ENCODE measurements around the gene MTA2. TPM values are rescaled to one million over a fixed set of nuclear protein-coding genes. Genes with fewer than 3 reads are reported as not detected.
"Not testable (repeated sequence)": the region's sequence is repeated elsewhere in the genome, so short reads cannot be mapped to it uniquely, and the experiment has no call there.

Gene MTA2
- total RNA-seq = 10 to 100 TPM; 26.2 to 29.3 TPM

DNA sequence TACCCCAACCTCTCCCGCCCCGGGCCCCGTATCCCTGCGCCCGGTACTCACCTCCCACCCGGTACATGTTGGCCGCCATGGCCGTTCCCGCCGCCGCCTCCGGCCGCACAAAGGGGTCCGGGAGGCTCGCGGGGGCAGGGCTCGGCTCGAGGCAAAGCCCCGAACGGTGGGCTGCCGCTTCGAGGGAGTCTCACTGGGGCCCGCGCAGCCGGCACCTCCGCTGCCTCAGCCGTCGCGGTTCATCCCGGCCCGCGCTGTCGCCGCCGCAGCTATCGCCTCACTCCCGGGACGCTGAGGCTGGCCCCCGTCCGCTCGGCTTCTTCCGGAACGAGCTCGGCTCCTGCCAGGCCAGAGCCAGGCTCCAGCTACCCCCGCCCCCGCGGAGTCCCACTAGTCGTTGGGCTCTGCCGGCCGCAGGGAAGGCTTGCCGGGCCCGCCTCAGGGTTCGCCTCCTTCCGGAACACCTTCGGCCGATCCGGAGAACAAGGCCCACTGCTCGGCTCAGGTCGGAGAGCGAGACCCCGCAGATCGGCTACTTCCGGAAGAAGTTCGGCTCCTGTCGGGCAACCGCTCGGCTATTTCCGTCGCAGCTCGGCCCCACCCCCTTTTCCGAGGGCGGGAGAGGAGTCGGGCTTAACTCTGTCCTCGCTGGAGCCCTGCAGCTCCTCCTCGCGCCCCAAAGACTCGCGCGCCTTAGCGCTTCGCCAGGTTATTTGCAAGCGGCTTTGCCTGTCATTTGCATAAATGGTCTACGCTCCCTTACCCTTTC is at the start of gene MTA2:
MTA2 (minus strand) TSS at position 494 of the 769 bp plus-strand sequence; CDS start at position 79, 415 bp downstream.
- peaks cover 0 to 10% of the 10 kb centered on the region in 2 donors for H3K36me3 ChIP-seq (replicated peaks in 1 of 2; ENCODE audit: insufficient read depth in 1 of 2, low read depth in 2 of 2)
- intact Hi-C loops (cut with DNase I) = no loop called here
- WGBS, 2 donors = 0% methylated on average over 14 to 73 of the region's 83 CpGs
- DNase-seq (peak; percentile 98 to 99 (median 99)), ATAC-seq (peak; percentile 92)
- H3K27me3 ChIP-seq = no peaks in the 10 kb centered on the region
- TF ChIP-seq POLR2A (IDR thresholded peaks at IDR 0.05) (peak; percentile 20 to 72 (median 72)), CTCF (IDR thresholded peaks at IDR 0.05) (peak in 1 of 7 experiments; percentile 8)
- peaks cover 34% of the 10 kb centered on the region for H3K4me1 ChIP-seq
- no peaks in the 10 kb centered on the region for H3K9me3 ChIP-seq
- peak within 1 kb of the TSS; percentile 84 to 97 (median 90) for H3K27ac ChIP-seq
- peak within 1 kb of the TSS; percentile 61 to 91 for H3K4me3 ChIP-seq

DNA sequence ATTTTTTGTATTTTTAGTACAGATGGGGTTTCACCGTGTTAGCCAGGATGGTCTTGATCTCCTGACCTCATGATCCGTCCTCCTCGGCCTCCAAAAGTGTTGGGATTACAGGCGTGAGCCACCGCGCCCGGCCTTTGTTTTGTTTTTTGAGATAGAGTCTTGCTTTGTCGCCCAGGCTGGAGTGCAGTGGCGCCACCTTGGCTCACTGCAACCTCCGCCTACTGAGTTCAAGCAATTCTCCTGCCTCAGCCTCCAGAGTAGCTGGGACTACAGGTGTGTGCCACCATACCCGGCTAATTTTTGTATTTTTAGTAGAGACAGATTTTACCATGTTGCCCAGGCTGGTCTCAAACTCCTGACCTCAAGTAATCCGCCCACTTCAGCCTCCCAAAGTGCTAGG is 48.6 kb upstream of the MTA2 start:
- H3K27me3 ChIP-seq; H3K36me3 ChIP-seq (replicated peaks in 1 of 2; ENCODE audit: insufficient read depth in 1 of 2, low read depth in 2 of 2); H3K9me3 ChIP-seq; ATAC-seq; H3K27ac ChIP-seq; H3K4me3 ChIP-seq; DNase-seq; intact Hi-C loops (cut with DNase I): not testable (repeated sequence)
- 89 to 90% methylated on average over 12 of the region's 12 CpGs for WGBS, 2 donors
- H3K4me1 ChIP-seq = peaks cover 38% of the 10 kb centered on the region

- TF ChIP-seq CTCF (IDR thresholded peaks at IDR 0.05) = no peak
- no peak for TF ChIP-seq POLR2A (IDR thresholded peaks at IDR 0.05)
- WGBS, 2 donors = 87 to 88% methylated on average over 11 of the region's 11 CpGs
- intact Hi-C loops (cut with DNase I) = no loop called here
These were observed 47.8 kb upstream of the MTA2 start for GRCh38 chr11:62649486-62649885.

DNA sequence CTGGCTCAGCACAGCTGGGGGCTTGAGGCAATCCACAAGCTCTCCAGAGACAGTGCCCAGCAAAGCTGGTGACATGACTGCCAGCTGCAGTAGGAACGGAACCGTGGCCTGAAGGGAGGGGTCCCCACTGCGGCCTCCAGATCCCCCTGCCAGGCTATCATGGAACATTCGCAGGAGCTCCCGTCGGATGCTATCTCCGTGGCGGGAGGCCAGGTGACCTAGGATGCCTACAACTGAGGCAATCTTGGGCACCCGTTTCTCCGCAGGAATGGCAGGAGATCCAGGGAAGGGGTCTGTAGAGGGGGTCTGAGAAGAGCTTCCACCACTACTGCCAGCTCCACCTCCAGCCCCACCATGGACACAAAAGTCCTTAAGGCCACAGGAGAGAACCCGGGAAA is 47.3 kb upstream of the MTA2 start:
- intact Hi-C loops (cut with DNase I) = no loop called here
- Histone ChIP-seq H3K4me3 (no peak overlapping the region), H3K36me3 (replicated peaks in 1 of 2; ENCODE audit: insufficient read depth in 1 of 2, low read depth in 2 of 2) (peaks cover 0 to 7% of the 10 kb centered on the region in 2 donors), H3K9me3 (no peaks in the 10 kb centered on the region), H3K27me3 (no peaks in the 10 kb centered on the region), H3K4me1 (peaks cover 48% of the 10 kb centered on the region), H3K27ac (no peak overlapping the region)
- TF ChIP-seq POLR2A (IDR thresholded peaks at IDR 0.05) (no peak), CTCF (IDR thresholded peaks at IDR 0.05) (no peak)
- 90 to 100% methylated on average over 1 to 11 of the region's 11 CpGs for WGBS, 2 donors
- DNase-seq (peak in 1 of 4 donors; percentile 11), ATAC-seq (no peak)

More at GRCh38 chr11:62649486-62649885, 47.8 kb upstream of the MTA2 start:
- Histone ChIP-seq H3K4me1 (peaks cover 46% of the 10 kb centered on the region), H3K4me3 (no peak overlapping the region), H3K36me3 (replicated peaks in 1 of 2; ENCODE audit: insufficient read depth in 1 of 2, low read depth in 2 of 2) (peaks cover 0 to 7% of the 10 kb centered on the region in 2 donors), H3K27me3 (no peaks in the 10 kb centered on the region), H3K9me3 (no peaks in the 10 kb centered on the region), H3K27ac (no peak overlapping the region)
- ATAC-seq (no peak), DNase-seq (no peak)

DNA sequence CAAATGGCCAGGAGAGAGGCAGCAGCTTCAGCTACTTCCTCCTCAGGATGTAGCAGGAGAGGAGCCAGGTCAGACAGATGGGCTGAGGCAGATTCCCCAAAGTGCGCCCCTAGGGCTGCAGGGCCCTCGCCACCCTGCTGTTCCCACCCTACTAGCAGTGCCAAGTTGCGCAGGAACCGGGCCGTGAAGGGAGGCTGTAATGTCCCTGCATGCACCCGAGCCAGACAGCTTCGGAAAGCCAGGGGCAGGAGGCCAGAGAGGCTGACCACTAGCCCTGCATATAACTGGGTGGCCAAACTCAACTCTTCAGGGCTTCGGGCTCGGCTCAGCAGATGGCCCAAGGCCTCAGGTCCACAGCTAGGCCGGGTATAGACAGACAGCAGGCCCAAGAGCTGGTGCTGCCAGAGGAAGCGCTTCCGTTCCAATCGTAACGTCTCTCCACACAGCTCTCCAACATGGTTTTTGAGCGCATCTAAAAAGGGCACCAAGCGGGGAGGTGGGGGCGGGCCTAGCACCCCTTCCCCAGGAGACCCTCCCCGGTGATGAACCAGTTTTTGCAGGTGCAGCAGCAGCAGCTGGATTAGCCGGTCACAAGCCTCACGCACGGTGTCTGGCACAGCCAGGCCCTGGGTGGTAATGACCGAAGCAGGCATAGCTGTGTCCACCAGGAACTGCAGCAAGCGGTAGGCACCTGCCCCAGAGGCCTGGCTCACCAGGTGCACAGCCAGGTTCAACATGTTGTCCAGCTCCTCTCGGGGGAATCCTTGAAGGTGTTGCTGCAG is 46.7 kb upstream of the MTA2 start:
- ATAC-seq = no peak
- TF ChIP-seq CTCF (IDR thresholded peaks at IDR 0.05) = no peak
- TF ChIP-seq POLR2A (IDR thresholded peaks at IDR 0.05) = no peak
- 91 to 94% methylated on average over 10 to 21 of the region's 24 CpGs for WGBS, 2 donors
- Histone ChIP-seq H3K36me3 (replicated peaks in 1 of 2; ENCODE audit: insufficient read depth in 1 of 2, low read depth in 2 of 2) (peaks cover 0 to 7% of the 10 kb centered on the region in 2 donors), H3K4me1 (peaks cover 48% of the 10 kb centered on the region), H3K27ac (peak overlapping the region in 1 of 4 donors; percentile 92), H3K9me3 (no peaks in the 10 kb centered on the region), H3K27me3 (no peaks in the 10 kb centered on the region), H3K4me3 (no peak overlapping the region)
- intact Hi-C loops (cut with DNase I) = no loop called here
- no peak for DNase-seq

Measured in body of pancreas (tissue), 4 donors.